K562 (cell line): ENCODE data around the gene TELO2. TPM values are rescaled to one million over a fixed set of nuclear protein-coding genes. Genes with fewer than 3 reads are reported as not detected.

ENCODE experiments used
- ATAC-seq: fragments of 200-7000 bp; cut with Tn5 transposase; 3 replicates; pipeline ENCODE4 v1.9.1; 2020; ENCODE audit warnings: moderate library complexity
- BruUV-seq: library from RNA; stranded (reverse); fragments of 400-500 nt; replicated peaks from 2 replicates; lab custom pipeline; 2021; lab: Mats Ljungman, UMichigan
- CTCF ChIA-PET: fragments of 300-600 bp; formaldehyde crosslinking; extraction: SDS; loops from one replicate; lab custom pipeline; 2021; ENCODE audit warnings: low intra/inter-chr PET ratio; lab: Yijun Ruan, JAX
- POLR2A ChIA-PET: fragments of 300-600, 350-650 bp; sonication (Branson Sonifier 250); formaldehyde crosslinking; extraction: SDS; loops from one replicate; lab custom pipeline; 2021; ENCODE audit warnings: antibody characterized with exemption, inconsistent platforms; lab: Yijun Ruan, JAX
- DNase-seq, 4 experiments: peaks; one replicate each; pipeline versions ENCODE4 v3.0.0 to v3.0.0-alpha.2; 2011 to 2018; ENCODE audit warnings: low spot score in 3 of 4, mixed read lengths in 3 of 4; ENCODE audit errors: extremely low read depth in 1 of 4
- FAIRE-seq: peaks from 2 replicates; lab custom pipeline; 2011; peaks lifted over from hg19 to GRCh38; lab: Jason Lieb, UNC
- H2AFZ ChIP-seq: 2 replicates; pipeline ENCODE4 v1.6.0; 2011; ENCODE audit warnings: low read depth, low read length, control low read depth, inconsistent platforms
- H3K27ac ChIP-seq: fragments of 200-600 bp; 3 replicates; pipeline ENCODE4 v1.8.0; 2011; ENCODE audit warnings: low read depth, mild to moderate bottlenecking, control low read depth, inconsistent platforms, low read length, moderate library complexity, mixed read lengths; ENCODE audit errors: extremely low read depth
- H3K27me3 ChIP-seq, 2 experiments: fragments of 300-600 bp in 1 of 2; 2 replicates in 1 of 2; 3 replicates in 1 of 2; pipeline versions ENCODE4 v1.6.0 to v1.8.0; 2011; ENCODE audit warnings: inconsistent platforms in 2 of 2, low read length in 2 of 2, mild to moderate bottlenecking in 1 of 2, mixed read lengths in 1 of 2, moderate library complexity in 1 of 2; ENCODE audit not compliant: control insufficient read depth in 2 of 2, insufficient read depth in 2 of 2
- H3K36me3 ChIP-seq: fragments of 300-600 bp; 3 replicates; pipeline ENCODE4 v1.8.0; 2011; ENCODE audit warnings: mild to moderate bottlenecking, low read length, inconsistent platforms; ENCODE audit not compliant: control insufficient read depth, insufficient read depth
- H3K4me1 ChIP-seq, 2 experiments: fragments of 200-600 bp in 1 of 2; replicated peaks in 1 of 2; 2 replicates in 1 of 2; 3 replicates in 1 of 2; pipeline versions ENCODE4 v1.5.1 to v1.8.0; 2011; ENCODE audit warnings: inconsistent platforms in 2 of 2, low read length in 2 of 2, mild to moderate bottlenecking in 1 of 2, mixed read lengths in 1 of 2, moderate library complexity in 1 of 2; ENCODE audit not compliant: control insufficient read depth in 2 of 2, insufficient read depth in 2 of 2
- H3K4me2 ChIP-seq: 2 replicates; pipeline ENCODE4 v1.6.1; 2011; ENCODE audit warnings: low read length, control low read depth, inconsistent platforms, mixed read lengths; ENCODE audit not compliant: insufficient read depth
- H3K4me3 ChIP-seq: fragments of 200-600 bp; sonication (generic), shearing (Covaris generic); 2 replicates; pipeline ENCODE4 v1.5.1; 2016; ENCODE audit warnings: control low read depth, inconsistent platforms
- H3K79me2 ChIP-seq: fragments of 200-600 bp; 3 replicates; pipeline ENCODE4 v1.8.0; 2011; ENCODE audit warnings: low read length, inconsistent platforms; ENCODE audit not compliant: control insufficient read depth, insufficient read depth
- H3K9ac ChIP-seq, 2 experiments: 2 replicates each; pipeline versions ENCODE4 v1.6.0 to v1.6.1; 2011; ENCODE audit warnings: low read depth in 2 of 2, low read length in 2 of 2, control low read depth in 1 of 2, inconsistent platforms in 1 of 2, mild to moderate bottlenecking in 1 of 2, mixed read lengths in 1 of 2; ENCODE audit not compliant: insufficient read depth in 1 of 2
- H3K9me1 ChIP-seq: one replicate; pipeline ENCODE4 v1.6.0; 2011; ENCODE audit warnings: inconsistent platforms, mild to moderate bottlenecking, low read length, moderate library complexity; ENCODE audit not compliant: control insufficient read depth, insufficient read depth
- H3K9me3 ChIP-seq: replicated peaks from 2 replicates; pipeline ENCODE4 v1.5.1; 2011; ENCODE audit warnings: low read depth, low read length, inconsistent platforms; ENCODE audit not compliant: control insufficient read depth, insufficient read depth
- H4K20me1 ChIP-seq: replicated peaks from 2 replicates; pipeline ENCODE4 v1.6.1; 2011; ENCODE audit warnings: low read length, inconsistent platforms, mixed read lengths; ENCODE audit not compliant: control insufficient read depth, insufficient read depth
- ELF1 ChIP-seq: fragments of 200-800 bp; sonication (Bioruptor generic); IDR thresholded peaks from 2 replicates; pipeline ENCODE4 v1.6.1; 2016; ENCODE audit warnings: missing genetic modification characterization, missing compliant biosample characterization
- ILK ChIP-seq: fragments of 450-650 bp; IDR thresholded peaks from 2 replicates; pipeline ENCODE4 v1.6.1; 2016; ENCODE audit warnings: missing genetic modification characterization, low read depth, mild to moderate bottlenecking, missing compliant biosample characterization, moderate library complexity, borderline replicate concordance
- MBD2 ChIP-seq: sonication (generic); IDR thresholded peaks from 2 replicates; pipeline ENCODE4 v1.6.1; 2016; ENCODE audit warnings: low read depth, borderline replicate concordance
- PHF20 ChIP-seq: fragments of 450-650 bp; IDR thresholded peaks from 2 replicates; pipeline ENCODE4 v1.6.1; 2018; ENCODE audit not compliant: partially characterized antibody
- ZNF354B ChIP-seq: fragments of 250-450 bp; sonication (Bioruptor Pico); IDR thresholded peaks from 2 replicates; pipeline ENCODE4 v1.4.0; 2020
- ZNF639 ChIP-seq, 2 experiments: fragments of 200-800 bp in 1 of 2; sonication (Bioruptor generic) in 1 of 2; sonication (generic) in 1 of 2; formaldehyde crosslinking in 1 of 2; IDR thresholded peaks in 1 of 2; conservative IDR thresholded peaks in 1 of 2; 2 replicates each; pipeline versions ENCODE4 v1.5.0 to v1.6.1; 2016 to 2020; ENCODE audit warnings: missing compliant biosample characterization in 1 of 2, missing genetic modification characterization in 1 of 2, missing genetic modification reagents in 1 of 2
- WGBS: fragments of 100-300 bp; shearing (Covaris generic); methylation state at CpG from one replicate; pipeline ENCODE4 v1.1.6; 2016; ENCODE audit warnings: low coverage, mixed read lengths; ENCODE audit not compliant: insufficient coverage; ENCODE audit errors: missing lambda C conversion rate; 5-methylcytosine and 5-hydroxymethylcytosine counted together
- in situ Hi-C: fragments of 300-500 bp; cut with MboI; formaldehyde crosslinking; loops from 4 replicates; pipeline ENCODE4 v1.15.0; 2018; ENCODE audit warnings: inconsistent platforms, mixed read lengths
- intact Hi-C: fragments of 100-400 bp; cut with micrococcal nuclease; formaldehyde crosslinking; loops from 2 replicates; pipeline ENCODE4 v1.14.2; 2022
- polyA plus RNA-seq, 8 experiments: library from polyadenylated mRNA; depleted of rRNA in 4 of 8; stranded (reverse) in 5 of 8; unstranded in 3 of 8; fragments of >200 nt; fragmentation: Nextera tagmentation in 2 of 8; fragmentation: Illumina TruSeq in 1 of 8; extraction: Ambion mirVana in 2 of 8; extraction: Trizol in 1 of 8; gene quantifications; 2 replicates each; pipeline versions ENCODE4 v1.2.1 to v1.2.3, GENCODE V29; 2011 to 2014; ENCODE audit warnings: inconsistent platforms in 1 of 8, missing spikeins in 1 of 8
- total RNA-seq, 7 experiments: library from RNA; depleted of rRNA in 6 of 7; stranded (reverse); fragments of >200 nt in 6 of 7; fragmentation: Illumina TruSeq in 2 of 7; extraction: Trizol in 2 of 7; gene quantifications; 2 replicates each; pipeline versions ENCODE4 v1.2.1 to v1.2.3, GENCODE V29; 2011 to 2021; ENCODE audit warnings: low replicate concordance in 1 of 7
- TF ChIP-seq, protein P1 (sequence below): sonication (generic); formaldehyde crosslinking; IDR thresholded peaks from 2 replicates; pipeline ENCODE4 v1.8.1; 2023; ENCODE audit warnings: mild to moderate bottlenecking, missing genetic modification reagents
- TF ChIP-seq, protein P2 (sequence below): fragments of 450-650 bp; IDR thresholded peaks from 2 replicates; pipeline ENCODE4 v1.6.1; 2014; ENCODE audit warnings: low read depth, mild to moderate bottlenecking, moderate library complexity, borderline replicate concordance

TELO2 gene
- total and polyA plus RNA-seq, 9 of the 15 experiments (the other 6 are each of a cell fraction or from before 2014, with no cell fraction given): 0.51 to 91.8 (median 14.5) TPM

- DNase-seq: no peak
- 46% methylated on average over 31 of the region's 38 CpGs for WGBS
- no peak overlapping the region for H3K4me3 ChIP-seq
- H4K20me1 ChIP-seq: peaks cover 10% of the 10 kb centered on the region
- no peak for ATAC-seq
- no peaks in the 10 kb centered on the region for H3K9me1 ChIP-seq
- ChIA-PET CTCF (no interaction called here), POLR2A (interaction anchor here (0.6 to 0.9 kb wide), 2 partner anchors 13 to 16 kb away, joined by 3 read pairs; no protein-coding TSS in a partner anchor)
- H3K36me3 ChIP-seq: no peaks in the 10 kb centered on the region
- H3K9me3 ChIP-seq: no peaks in the 10 kb centered on the region
- TF ChIP-seq, protein P1, sequence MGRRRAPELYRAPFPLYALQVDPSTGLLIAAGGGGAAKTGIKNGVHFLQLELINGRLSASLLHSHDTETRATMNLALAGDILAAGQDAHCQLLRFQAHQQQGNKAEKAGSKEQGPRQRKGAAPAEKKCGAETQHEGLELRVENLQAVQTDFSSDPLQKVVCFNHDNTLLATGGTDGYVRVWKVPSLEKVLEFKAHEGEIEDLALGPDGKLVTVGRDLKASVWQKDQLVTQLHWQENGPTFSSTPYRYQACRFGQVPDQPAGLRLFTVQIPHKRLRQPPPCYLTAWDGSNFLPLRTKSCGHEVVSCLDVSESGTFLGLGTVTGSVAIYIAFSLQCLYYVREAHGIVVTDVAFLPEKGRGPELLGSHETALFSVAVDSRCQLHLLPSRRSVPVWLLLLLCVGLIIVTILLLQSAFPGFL (CRISPR knock-in tag): no peak
- TF ChIP-seq PHF20 (no peak), ZNF639 (CRISPR knock-in tag; conservative IDR thresholded peaks at IDR 0.05 in 1 of 2, IDR thresholded peaks at IDR 0.05 in 1 of 2) (no peak), MBD2 (no peak), ELF1 (no peak), ILK (tag) (no peak), ZNF354B (CRISPR knock-in tag) (no peak)
- TF ChIP-seq, protein P2, sequence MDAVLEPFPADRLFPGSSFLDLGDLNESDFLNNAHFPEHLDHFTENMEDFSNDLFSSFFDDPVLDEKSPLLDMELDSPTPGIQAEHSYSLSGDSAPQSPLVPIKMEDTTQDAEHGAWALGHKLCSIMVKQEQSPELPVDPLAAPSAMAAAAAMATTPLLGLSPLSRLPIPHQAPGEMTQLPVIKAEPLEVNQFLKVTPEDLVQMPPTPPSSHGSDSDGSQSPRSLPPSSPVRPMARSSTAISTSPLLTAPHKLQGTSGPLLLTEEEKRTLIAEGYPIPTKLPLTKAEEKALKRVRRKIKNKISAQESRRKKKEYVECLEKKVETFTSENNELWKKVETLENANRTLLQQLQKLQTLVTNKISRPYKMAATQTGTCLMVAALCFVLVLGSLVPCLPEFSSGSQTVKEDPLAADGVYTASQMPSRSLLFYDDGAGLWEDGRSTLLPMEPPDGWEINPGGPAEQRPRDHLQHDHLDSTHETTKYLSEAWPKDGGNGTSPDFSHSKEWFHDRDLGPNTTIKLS: no peak
- in situ Hi-C loops (no loop called here), intact Hi-C loops (no loop called here)
- peaks cover 4 to 67% of the 10 kb centered on the region in 2 experiments; a peak in 3 of 5 replicates for H3K4me1 ChIP-seq
- no peak for FAIRE-seq
- no TSS peak for BruUV-seq
- no peak overlapping the region for H3K27ac ChIP-seq
- H3K79me2 ChIP-seq: no peaks in the 10 kb centered on the region
- no peak overlapping the region for H3K4me2 ChIP-seq
- H2AFZ ChIP-seq: no peak overlapping the region
- peaks cover 14 to 49% of the 10 kb centered on the region in 2 experiments; a peak in 4 of 5 replicates for H3K27me3 ChIP-seq
- no peak overlapping the region for H3K9ac ChIP-seq
Observed at GRCh38 chr16:1526608-1527555, 33.7 kb downstream of the TELO2 start.
